OCI-LY1 (cell line): Measurements from ENCODE around the gene RAD21L1.

Experiments used
- H2AFZ ChIP-seq: fragments of 200-600 bp; sonication (generic), shearing (Covaris generic); 2 replicates; pipeline ENCODE4 v1.6.0; 2014; ENCODE audit warnings: antibody characterized with exemption, mild to moderate bottlenecking, low read length
- H3F3A ChIP-seq: fragments of 200-600 bp; sonication (generic), shearing (Covaris generic); 2 replicates; pipeline ENCODE4 v1.6.0; 2014; ENCODE audit warnings: mild to moderate bottlenecking, antibody characterized with exemption, low read length, moderate library complexity; ENCODE audit not compliant: insufficient read depth
- H3K27ac ChIP-seq: fragments of 200-600 bp; sonication (generic); 2 replicates; pipeline ENCODE4 v1.5.1; 2014; ENCODE audit warnings: low read length, mixed run types, mild to moderate bottlenecking, low read depth; ENCODE audit not compliant: poor library complexity, severe bottlenecking
- H3K27me3 ChIP-seq: fragments of 200-600 bp; sonication (generic); 2 replicates; pipeline ENCODE4 v1.6.0; 2014; ENCODE audit warnings: antibody characterized with exemption, mild to moderate bottlenecking, low read length, moderate library complexity; ENCODE audit not compliant: insufficient read depth
- H3K36me3 ChIP-seq: fragments of 200-600 bp; sonication (generic); 2 replicates; pipeline ENCODE4 v1.6.1; 2014; ENCODE audit warnings: mild to moderate bottlenecking, antibody characterized with exemption, low read length, moderate library complexity, mixed read lengths; ENCODE audit not compliant: insufficient read depth
- H3K4me1 ChIP-seq: fragments of 200-600 bp; sonication (generic); 2 replicates; pipeline ENCODE4 v1.5.1; 2014; ENCODE audit warnings: mild to moderate bottlenecking, low read length, moderate library complexity; ENCODE audit not compliant: insufficient read depth, severe bottlenecking
- H3K4me2 ChIP-seq: fragments of 200-600 bp; sonication (generic), shearing (Covaris generic); 2 replicates; pipeline ENCODE4 v1.6.1; 2014; ENCODE audit warnings: low read length
- H3K4me3 ChIP-seq: fragments of 200-600 bp; sonication (generic); 2 replicates; pipeline ENCODE4 v1.5.1; 2014; ENCODE audit warnings: low read length, low read depth, mild to moderate bottlenecking, mixed read lengths; ENCODE audit not compliant: poor library complexity, severe bottlenecking
- H3K79me2 ChIP-seq: fragments of 200-600 bp; shearing (Covaris generic); 2 replicates; pipeline ENCODE4 v1.6.1; 2016; ENCODE audit warnings: mixed run types, low read length, mixed read lengths; ENCODE audit not compliant: insufficient read depth
- H3K9ac ChIP-seq: fragments of 200-600 bp; sonication (generic), shearing (Covaris generic); 2 replicates; pipeline ENCODE4 v1.6.1; 2014; ENCODE audit warnings: mild to moderate bottlenecking, low read length, mixed read lengths
- H3K9me2 ChIP-seq: fragments of 200-600 bp; sonication (generic), shearing (Covaris generic); 2 replicates; pipeline ENCODE4 v1.6.1; 2014; ENCODE audit warnings: low read depth, mild to moderate bottlenecking, low read length, mixed read lengths
- H3K9me3 ChIP-seq: fragments of 200-600 bp; shearing (Covaris generic); 2 replicates; pipeline ENCODE4 v1.6.1; 2014; ENCODE audit warnings: low read length, mixed read lengths
- H4K20me1 ChIP-seq: fragments of 200-600 bp; sonication (generic), shearing (Covaris generic); 2 replicates; pipeline ENCODE4 v1.6.0; 2016; ENCODE audit warnings: mild to moderate bottlenecking, low read length; ENCODE audit not compliant: insufficient read depth
- CTCF ChIP-seq: fragments of 200-600 bp; sonication (generic), shearing (Covaris generic); IDR thresholded peaks from 2 replicates; pipeline ENCODE4 v1.5.1; 2017; ENCODE audit warnings: mild to moderate bottlenecking, antibody characterized with exemption, low read length, moderate library complexity, mixed read lengths
- EZH2 ChIP-seq: fragments of 200-600 bp; sonication (generic), shearing (Covaris generic); IDR thresholded peaks from 2 replicates; pipeline ENCODE4 v1.8.0; 2017; ENCODE audit warnings: borderline replicate concordance, mixed run types, mild to moderate bottlenecking, antibody characterized with exemption, low read length, moderate library complexity, mixed read lengths

The RAD21L1 gene

GRCh38 chr20:1225783-1226654 is at the start of gene RAD21L1:
RAD21L1 (plus strand) TSS chr20:1226044; CDS start chr20:1228454, 2,410 bp downstream.
- Histone ChIP-seq H3K4me2 (no peak within 1 kb of the TSS), H4K20me1 (no peaks in the 10 kb centered on the region), H3K4me3 (no peak within 1 kb of the TSS), H3K9me3 (no peaks in the 10 kb centered on the region), H3K4me1 (no peaks in the 10 kb centered on the region), H2AFZ (no peak within 1 kb of the TSS), H3F3A (no peaks in the 10 kb centered on the region), H3K9ac (no peak within 1 kb of the TSS), H3K27ac (no peak within 1 kb of the TSS), H3K9me2 (no peaks in the 10 kb centered on the region), H3K36me3 (no peaks in the 10 kb centered on the region), H3K79me2 (no peaks in the 10 kb centered on the region), H3K27me3 (no peaks in the 10 kb centered on the region)
- TF ChIP-seq CTCF (no peak), EZH2 (no peak)

- Histone ChIP-seq H2AFZ (no peak overlapping the region), H3K9me3 (no peaks in the 10 kb centered on the region), H3K4me3 (no peak overlapping the region), H3K27me3 (no peaks in the 10 kb centered on the region), H3K4me2 (no peak overlapping the region), H3F3A (no peaks in the 10 kb centered on the region), H3K36me3 (0 out of 2 replicates have a peak, but pooled peaks cover 3% of the 10 kb centered on the region), H3K9me2 (no peaks in the 10 kb centered on the region), H3K4me1 (no peaks in the 10 kb centered on the region), H3K9ac (no peak overlapping the region), H4K20me1 (no peaks in the 10 kb centered on the region), H3K79me2 (no peaks in the 10 kb centered on the region), H3K27ac (no peak overlapping the region)
- TF ChIP-seq CTCF (peak; percentile 15; the same call in 1 of the 2 replicates), EZH2 (no peak)
These were observed 48.2 kb upstream of the RAD21L1 start for GRCh38 chr20:1177680-1178079.

- H3K4me2 ChIP-seq: no peak overlapping the region
- H4K20me1 ChIP-seq: no peaks in the 10 kb centered on the region
- no peaks in the 10 kb centered on the region for H3K27me3 ChIP-seq
- H3K36me3 ChIP-seq: 0 out of 2 replicates have a peak, but pooled peaks cover 1% of the 10 kb centered on the region
- H3F3A ChIP-seq: no peaks in the 10 kb centered on the region
- no peaks in the 10 kb centered on the region for H3K4me1 ChIP-seq
- H3K4me3 ChIP-seq: no peak overlapping the region
- TF ChIP-seq CTCF: no peak
- TF ChIP-seq EZH2: no peak
- H3K9ac ChIP-seq: no peak overlapping the region
- no peak overlapping the region for H3K27ac ChIP-seq
- H2AFZ ChIP-seq: no peak overlapping the region
- no peaks in the 10 kb centered on the region for H3K9me2 ChIP-seq
- H3K79me2 ChIP-seq: no peaks in the 10 kb centered on the region
- no peaks in the 10 kb centered on the region for H3K9me3 ChIP-seq
These were observed 47.7 kb upstream of the RAD21L1 start for GRCh38 chr20:1178103-1178502.
